SIG-M5 treated with dmso at 0.1 percent for 504 hours (cell line): ENCODE data around the gene SPINK2.
A peak's percentile ranks its signal among the peaks of the same experiment; 100 is the strongest.

ENCODE experiments used
- DNase-seq: peaks from one replicate; lab custom pipeline; 2025; ENCODE audit not compliant: unreplicated experiment; lab: John Stamatoyannopoulos, UW

The SPINK2 gene

DNA sequence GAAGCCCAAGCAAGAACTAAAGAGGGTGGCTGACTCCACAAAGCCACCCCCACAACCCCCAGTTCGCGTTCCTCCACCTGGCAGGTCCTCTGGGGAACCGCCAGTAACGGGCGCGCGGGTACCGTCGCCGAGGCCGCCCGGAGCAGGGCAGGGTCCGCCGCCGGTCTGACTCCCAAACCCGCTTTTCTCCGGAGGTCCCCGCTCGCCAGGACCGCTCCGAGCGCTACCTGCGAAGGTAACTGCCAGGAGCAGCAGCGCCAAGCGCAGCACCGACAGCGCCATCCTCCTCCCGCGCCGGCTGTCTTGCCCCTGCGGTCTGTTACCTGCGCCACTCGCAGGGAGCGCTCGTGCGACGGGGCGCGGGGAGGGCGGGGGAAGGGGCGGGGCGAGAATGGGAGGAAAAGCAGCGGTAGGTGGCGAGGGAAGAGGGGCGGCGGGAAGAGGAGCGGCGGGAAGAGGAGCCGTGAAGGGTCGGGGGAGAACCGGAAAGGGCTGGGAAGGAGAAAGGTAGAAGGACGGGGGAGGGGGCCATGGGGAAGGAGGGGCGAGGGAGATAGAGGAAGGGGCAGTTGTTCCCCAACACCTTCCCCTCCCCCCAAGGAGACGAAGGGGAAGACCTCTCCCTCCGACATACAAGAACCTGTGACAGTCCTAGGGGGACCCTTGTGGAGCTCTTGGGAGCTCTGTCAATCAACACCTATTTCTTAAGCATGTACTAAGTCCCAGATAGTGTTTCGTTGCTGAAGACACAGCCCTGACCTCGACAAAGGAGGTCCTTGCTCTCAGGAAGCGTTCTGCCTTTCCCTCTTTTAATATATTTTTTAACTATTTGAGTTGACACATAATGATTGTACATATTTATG, at the start of gene SPINK2:
SPINK2 (minus strand) TSS at position 321 of the 863 bp plus-strand sequence; CDS start at position 282, 39 bp downstream.
- no peak for DNase-seq

DNA sequence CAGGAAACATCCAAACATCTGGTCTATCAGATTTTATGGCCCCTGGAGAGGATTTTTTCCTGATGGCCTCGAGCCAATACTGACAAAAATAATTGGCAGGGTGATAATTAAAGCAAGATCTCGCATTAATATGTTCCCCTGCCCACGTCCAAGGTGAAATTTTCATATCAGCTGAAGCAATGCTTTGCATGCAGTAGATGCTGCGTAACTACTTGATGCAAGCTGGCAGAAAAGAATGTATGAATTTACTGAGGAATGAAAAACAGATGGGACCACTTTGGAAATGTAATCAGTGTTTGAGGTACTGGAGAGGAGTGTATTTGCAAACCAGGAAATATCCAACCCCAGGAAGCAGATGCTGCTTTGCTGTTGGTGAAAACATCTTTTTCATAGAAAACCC, 49.4 kb upstream of the SPINK2 start:
- no peak for DNase-seq

GRCh38 chr4:56863441-56864139, 42.1 kb upstream of the SPINK2 start:
- DNase-seq = peak; percentile 42

GRCh38 chr4:56861360-56861759, 39.9 kb upstream of the SPINK2 start:
- DNase-seq = no peak

DNA sequence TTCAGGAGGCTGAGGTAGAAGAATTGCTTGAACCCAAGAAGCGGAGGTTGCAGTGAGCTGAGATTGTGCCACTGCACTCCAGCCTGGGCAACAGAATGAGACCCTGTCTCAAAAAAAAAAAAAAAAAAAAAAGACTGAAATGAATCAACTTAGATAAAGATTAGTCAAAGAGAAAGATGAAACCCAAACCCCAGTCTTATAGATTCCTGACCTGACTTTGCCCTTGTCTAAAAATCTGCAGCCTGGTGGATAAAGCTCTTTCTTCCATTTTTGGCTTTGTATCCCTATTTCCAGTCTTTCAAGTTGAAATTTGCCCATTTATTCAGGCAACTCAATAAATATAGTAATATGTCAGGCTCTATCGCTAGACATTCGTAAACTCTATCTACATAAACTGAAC, 39.3 kb upstream of the SPINK2 start:
- no peak for DNase-seq

- DNase-seq = no peak
Observed at GRCh38 chr4:56859841-56860240, 38.3 kb upstream of the SPINK2 start.

- DNase-seq = peak; percentile 19
Observed at GRCh38 chr4:56857601-56858309, 36.3 kb upstream of the SPINK2 start.

DNA sequence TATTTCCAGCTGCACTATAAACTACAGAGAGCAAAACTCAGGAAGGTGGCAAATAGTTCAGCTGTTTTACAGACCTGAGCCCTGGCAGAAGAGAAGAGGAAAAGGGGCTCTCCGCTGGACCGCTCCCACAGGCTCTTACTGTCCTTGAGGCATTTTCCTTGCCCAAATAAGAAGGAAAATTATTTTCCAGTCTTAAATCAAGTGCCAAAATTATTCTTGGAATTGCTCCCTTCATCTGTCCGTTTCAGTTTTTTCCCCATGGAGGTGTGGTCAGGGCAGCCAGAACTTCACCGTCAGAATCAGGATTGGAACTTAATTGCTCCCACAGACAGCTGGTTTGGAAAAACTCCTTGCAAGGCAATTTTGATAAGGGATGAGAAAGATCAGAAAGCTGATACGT, 35.2 kb upstream of the SPINK2 start:
- no peak for DNase-seq

- DNase-seq = no peak
Observed at GRCh38 chr4:56850910-56851309, 29.4 kb upstream of the SPINK2 start.

- no peak for DNase-seq
Observed at GRCh38 chr4:56844802-56845580, 23.5 kb upstream of the SPINK2 start.

- no peak for DNase-seq
Observed at GRCh38 chr4:56843421-56843899, 22.0 kb upstream of the SPINK2 start.

GRCh38 chr4:56840559-56840958, 19.1 kb upstream of the SPINK2 start:
- DNase-seq = no peak

- no peak for DNase-seq
Observed at GRCh38 chr4:56828784-56829535, 7.5 kb upstream of the SPINK2 start.

DNA sequence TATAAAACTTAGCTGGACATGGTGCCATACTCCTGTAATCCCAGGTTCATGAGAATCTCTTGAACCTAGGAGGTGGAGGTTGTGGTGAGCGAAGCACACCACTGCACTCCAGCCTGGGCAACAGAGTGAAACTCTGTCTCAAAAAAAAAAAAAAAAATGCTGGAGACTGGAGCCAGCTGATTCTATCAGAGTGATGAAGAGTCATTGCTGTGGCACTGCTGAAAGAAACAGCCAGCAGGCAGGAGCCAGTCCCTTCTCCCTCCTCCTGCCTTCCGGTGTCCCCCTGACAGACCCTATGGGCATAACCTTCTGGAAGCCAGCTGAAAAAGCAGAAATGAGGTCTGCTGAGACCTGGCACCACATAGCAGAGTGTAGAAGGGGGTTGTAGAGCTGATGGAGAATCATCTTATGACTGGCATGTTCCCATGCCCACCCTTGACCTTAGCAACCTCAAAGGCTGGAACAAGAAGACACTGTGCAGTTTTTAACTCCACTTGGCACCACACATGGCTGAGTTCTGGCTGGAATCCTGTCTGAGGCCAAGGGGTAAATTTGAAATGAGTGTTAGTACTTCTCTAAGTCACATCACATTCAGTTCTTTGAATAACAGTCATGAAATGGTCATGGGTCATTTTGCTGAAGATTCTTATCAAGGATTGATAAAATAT, 2.6 kb upstream of the SPINK2 start:
- DNase-seq = no peak

- no peak for DNase-seq
Observed at GRCh38 chr4:56818797-56819196, 2.7 kb downstream of the SPINK2 start.

- no peak for DNase-seq
Observed at GRCh38 chr4:56817840-56818491, 3.5 kb downstream of the SPINK2 start.

DNA sequence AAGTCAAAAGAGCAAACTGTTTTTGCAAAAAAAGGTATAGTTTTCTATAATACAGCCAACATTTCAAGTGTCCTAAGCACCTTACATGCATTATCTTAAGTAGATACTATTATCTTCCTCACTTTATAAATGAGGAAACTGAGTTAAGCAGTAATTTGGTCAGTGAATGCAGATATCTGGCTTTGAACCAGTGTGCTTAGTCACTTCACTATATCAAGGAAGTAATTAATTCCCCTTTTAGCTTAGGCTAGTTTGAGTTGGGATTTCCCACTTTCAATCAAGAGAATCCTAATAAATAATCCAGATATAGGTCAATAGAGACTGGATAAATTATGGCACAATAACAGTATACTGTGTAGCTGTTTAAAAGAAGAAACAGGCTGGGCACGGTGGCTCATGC, 14.8 kb downstream of the SPINK2 start:
- no peak for DNase-seq

DNA sequence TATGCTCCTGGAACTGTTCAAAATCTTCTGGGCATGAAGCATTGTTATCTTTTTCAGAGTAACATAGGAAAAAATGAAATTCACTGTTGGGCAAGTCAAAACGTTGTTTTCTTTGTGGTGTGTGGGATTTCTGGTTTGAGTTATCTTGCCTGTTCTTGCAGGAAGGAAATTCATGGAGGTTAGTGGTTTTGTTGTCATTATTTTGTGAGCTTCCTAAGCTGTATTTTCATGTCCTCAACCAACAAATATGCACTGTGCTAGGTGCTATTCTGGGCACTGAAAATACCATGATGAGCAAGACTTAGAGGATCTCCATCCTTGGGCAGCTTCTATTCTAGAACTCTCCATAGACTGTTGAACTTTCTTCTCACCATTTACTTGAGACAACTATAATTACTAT, 16.9 kb downstream of the SPINK2 start:
- no peak for DNase-seq

- DNase-seq = peak; percentile 32
Observed at GRCh38 chr4:56803471-56803870, 18.0 kb downstream of the SPINK2 start.
